Measurements from ENCODE around the gene SLC7A11.
"Not testable (repeated sequence)": the region's sequence is repeated elsewhere in the genome, so short reads cannot be mapped to it uniquely, and the experiment has no call there.

SLC7A11 gene

DNA sequence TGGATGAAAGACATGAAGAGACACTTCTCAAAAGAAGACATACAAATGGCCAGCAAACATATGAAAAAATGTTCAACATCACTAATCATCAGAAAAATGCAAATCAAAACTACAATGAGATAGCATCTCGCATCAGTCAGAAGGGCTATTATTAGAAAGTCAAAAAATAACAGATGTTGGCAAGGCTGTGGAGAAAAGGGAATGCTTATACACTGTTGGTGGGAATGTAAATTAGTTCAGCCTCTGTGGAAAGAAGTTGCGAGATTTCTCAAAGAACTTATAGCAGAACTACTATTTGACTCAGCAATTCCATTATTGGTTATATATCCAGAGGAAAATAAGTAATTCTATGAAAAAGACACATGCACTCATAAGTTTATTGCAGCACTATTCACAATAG, 31.6 kb downstream of the SLC7A11 start:
- DNase-seq (ENCODE audit: low read depth, low spot score): not testable (repeated sequence)

DNA sequence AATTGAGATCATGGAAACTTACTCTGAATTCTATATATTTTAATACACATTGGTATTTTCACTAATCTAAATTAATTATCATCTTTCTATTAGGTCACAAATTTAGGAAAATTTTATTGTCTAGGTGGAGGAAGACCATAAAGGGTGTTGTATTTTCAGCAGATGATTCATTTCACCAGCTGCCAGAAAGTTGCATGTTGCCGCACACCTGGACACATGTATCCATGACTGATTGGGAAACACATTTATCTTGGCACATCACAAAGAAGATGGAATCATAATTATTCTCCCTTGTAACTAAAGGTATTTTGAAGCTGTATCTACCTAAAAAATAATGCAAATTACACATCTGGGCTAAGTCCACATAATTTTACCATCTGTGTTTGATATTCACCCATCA, 33.1 kb downstream of the SLC7A11 start:
- DNase-seq (ENCODE audit: low read depth, low spot score): no peak

DNA sequence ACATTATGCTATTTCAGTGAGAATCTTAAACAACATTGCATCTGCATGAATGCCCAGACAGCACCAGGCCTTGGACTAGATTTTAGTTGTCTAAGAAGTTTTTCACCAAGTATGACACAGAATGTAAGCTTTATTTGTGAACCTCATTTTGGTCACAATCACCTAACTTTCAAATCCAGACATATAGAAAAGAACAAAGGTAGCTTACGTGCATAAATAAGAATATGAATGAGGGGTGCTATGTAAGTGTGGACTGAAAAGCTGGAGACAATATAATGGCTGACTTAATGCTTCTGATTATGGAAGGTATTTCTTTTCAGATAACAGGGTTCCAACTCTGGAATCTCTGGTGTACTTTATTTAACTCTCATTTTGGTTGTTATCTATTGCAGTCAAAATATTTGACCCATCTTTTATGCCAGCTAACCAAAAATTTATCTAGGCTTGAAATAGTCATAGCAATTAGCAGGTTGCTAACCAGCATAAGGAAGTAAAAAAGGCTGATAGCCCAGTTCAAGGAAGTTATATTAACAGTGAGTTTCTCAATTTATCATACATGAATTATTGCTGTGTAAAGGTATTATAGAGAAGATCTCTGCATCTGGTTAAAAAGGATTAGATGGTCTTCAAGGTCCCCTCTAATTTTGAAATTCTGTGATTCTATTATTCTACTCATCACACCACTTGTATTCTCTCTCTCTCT, 36.5 kb downstream of the SLC7A11 start:
- DNase-seq (ENCODE audit: low read depth, low spot score): no peak

DNA sequence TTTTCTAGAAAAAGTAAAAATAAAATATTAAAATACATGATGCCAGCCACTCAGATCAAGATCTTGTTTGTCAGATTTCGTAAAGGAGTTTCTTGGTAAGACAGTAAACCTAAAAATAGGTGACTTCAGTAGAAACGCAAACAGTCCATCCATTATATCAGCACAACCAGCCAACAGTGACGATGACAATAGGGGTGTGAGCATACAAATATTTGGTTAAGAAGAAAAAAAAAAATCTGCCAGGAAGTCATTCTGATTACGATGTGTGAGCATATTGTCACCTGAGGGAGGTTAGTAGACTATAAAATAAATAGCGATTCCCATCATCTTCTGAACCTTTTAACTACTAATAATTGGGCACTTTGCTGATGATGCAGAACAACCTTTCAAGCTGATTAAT, 37.6 kb downstream of the SLC7A11 start:
- DNase-seq (ENCODE audit: low read depth, low spot score): no peak

DNA sequence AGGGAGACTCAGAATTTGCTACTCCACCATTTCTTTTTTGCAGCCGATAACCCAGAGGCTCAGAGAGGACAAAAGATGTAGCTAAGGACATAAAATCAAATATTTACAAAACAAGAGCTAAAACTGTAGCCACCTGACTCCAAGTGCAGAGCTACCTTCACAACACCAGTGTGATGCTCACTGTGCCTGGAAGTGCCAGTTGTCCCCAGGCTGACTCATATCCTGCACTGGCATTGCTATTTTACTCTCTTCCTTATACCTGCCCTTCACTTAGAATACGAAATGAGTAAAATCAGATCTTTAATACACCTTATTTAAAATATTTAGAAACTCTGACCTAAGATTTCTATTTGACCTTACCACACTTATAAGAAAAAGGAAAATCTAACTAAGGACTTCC, 39.5 kb downstream of the SLC7A11 start:
- DNase-seq (ENCODE audit: low read depth, low spot score): no peak

DNA sequence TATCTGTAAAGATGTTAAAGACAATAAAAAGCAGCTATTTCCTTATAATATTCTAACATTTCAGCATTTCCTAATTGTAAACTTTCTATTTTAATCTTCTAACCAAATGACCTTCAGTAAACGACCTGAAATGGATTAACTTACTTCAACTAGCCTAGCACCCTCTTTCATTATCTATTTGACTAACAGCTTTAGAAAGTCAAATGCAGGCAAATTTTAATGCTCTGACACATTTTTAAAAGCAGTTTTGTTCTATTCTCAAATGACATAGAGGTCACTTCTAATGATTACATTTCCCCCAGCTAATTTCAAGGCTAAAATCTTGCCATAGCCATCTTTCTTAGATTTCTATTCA, 41.9 kb downstream of the SLC7A11 start:
- DNase-seq (ENCODE audit: low read depth, low spot score): no peak

DNA sequence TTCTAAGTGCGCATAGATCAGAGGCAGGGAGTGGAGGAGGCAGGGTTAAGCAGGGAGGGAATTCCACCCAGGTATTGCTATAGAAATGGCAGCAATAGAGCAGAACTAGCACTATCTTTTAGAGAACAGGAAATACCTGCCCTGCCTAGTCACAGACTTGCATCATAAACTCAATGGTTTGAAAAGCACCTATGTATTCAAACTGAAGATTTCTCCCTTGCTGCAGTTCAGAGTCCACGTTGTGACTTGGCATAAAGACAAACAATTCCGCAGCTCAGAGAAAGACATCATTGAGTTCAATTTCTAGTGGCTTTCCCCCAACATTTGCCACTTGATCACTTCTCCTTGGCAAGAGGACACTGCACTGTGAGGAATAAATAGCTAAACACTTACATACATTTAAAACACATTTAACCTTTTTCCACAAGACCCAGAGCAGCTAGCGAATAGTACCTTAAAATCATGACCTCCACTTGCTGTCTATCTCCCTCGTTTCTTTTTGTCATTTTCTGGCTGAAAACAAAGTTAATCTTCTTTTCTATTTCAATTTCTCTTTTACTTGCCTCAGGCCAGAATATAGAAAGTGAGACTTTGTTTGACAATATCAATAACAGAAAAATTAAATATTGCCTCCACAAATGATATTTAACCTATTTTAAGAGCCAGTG, 42.4 kb downstream of the SLC7A11 start:
- DNase-seq (ENCODE audit: low read depth, low spot score): peak; percentile 20

DNA sequence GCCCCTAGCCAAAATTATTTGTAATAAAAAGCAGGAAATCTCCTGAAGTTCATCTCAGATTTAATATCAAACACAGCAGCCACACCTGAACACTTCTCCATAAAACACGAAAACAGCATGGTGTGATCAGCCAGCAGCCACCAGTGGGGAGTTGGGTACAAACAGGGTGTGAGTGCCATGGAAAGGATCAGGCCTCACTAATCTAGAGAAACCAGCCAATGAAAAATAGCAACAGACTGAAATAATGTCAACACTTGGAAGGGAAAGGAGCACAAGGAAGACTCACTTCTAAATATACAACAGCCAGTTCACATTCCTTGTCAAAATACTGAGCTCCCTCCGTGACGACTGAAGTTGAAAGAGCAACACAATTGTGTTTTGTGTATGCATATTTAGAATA, 46.0 kb downstream of the SLC7A11 start:
- no peak for DNase-seq (ENCODE audit: low read depth, low spot score)

DNA sequence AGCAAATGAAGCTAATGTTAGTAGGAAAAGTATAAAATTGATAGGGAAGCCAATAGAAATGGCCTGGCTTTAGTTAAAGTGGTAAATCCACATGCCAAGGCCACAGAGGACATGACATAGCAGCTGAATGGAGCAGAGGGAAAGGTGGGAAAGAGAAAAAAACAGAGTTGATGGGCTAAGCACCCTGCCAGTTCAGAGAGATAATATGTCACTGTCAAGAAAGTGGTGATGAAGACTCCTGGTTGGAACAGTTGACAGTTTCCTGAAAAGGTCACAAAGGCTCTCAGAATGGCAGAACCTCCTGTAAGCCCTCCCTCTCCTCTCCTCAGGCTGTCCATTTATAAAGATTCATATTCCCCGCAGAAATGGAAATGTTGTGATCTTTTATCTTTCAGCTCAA, 48.2 kb downstream of the SLC7A11 start:
- no peak for DNase-seq (ENCODE audit: low read depth, low spot score)

DNA sequence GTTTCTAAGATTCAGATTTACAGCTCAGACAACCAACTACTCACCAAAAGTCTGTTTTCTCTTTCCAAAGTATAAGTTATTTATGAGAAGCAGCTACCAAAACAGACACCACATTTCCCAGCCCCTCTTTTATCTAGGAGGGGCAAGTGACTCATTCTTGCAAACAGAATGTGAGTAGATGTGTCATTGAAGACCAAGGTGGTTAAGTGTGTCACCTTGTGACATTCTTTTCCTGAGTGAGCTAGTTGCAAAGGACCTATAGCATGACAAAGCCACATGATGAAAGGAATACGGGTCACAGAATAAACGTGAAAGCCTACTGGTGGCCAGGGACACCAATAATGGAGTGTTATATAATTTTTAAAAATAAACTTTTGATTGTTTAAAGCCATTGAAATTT, 50.0 kb downstream of the SLC7A11 start:
- peak; percentile 36 for DNase-seq (ENCODE audit: low read depth, low spot score)

DNA sequence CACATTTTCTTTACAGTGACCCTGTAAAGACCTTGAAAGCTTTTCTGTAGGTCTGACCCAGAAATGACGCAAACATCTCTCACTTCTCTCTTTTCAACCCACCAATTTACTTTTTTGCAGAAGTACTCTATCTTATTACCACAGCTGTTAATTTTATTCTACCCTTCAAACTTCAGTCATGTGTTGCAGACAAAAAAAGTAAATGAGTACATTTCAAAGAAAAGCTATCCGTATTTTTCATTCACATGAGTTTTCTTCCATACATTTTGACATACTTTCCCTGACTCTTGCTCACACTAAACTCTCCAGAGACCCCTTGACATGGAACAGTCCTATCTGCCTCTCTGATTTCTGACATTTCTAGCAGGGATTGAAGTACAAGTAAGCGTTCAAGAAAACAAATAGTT, 51.7 kb downstream of the SLC7A11 start:
- no peak for DNase-seq (ENCODE audit: low read depth, low spot score)

DNA sequence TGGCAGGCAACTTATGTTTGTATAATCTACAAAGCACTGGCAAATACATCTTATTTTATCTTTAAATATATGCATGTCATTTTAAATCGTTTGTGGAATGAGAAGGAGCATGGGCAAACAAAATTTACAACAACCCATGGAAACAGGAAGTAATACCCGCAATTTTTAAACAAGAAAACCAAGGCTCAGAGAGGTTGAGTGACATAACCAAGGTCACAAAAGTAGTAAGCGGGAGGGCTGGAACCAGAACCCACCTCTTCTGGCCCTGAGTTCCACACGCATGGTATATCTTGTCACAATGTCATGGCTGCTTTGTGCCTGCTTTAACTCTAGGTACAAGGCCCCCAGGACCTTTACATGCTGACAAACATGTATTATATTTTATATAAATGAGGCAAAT, 52.9 kb downstream of the SLC7A11 start:
- no peak for DNase-seq (ENCODE audit: low read depth, low spot score)

DNA sequence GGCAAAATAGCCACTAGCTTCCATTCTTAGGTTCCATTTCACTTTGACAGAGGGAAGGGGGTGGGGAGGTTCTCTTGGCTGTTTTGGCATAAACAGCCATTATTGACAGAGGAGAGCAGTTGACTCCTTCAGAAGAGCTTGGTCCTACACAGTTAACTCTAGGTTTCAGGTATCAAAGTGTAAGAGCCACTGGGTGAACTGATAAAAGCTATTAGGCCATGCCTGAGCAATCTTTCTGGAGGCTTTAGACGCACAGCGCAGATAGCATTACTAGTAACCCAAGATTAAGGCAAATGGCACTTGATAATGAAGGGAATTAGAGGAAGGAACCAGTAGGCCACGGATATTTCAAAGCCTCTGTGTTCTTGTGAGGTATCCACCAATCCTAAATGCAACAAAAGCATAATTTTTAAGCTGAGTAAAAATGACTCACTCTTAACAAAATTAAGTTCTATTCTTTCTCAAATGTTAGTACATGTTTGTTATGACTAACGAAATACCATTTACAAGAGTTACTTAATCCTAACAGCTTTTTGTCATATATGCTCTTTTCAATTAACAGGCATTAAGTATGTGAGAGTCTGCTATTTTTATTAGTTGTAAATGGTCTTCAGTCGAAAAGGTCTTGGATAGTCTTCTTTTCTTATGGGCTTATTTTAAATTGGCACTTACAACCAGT, 53.6 kb downstream of the SLC7A11 start:
- no peak for DNase-seq (ENCODE audit: low read depth, low spot score)

DNA sequence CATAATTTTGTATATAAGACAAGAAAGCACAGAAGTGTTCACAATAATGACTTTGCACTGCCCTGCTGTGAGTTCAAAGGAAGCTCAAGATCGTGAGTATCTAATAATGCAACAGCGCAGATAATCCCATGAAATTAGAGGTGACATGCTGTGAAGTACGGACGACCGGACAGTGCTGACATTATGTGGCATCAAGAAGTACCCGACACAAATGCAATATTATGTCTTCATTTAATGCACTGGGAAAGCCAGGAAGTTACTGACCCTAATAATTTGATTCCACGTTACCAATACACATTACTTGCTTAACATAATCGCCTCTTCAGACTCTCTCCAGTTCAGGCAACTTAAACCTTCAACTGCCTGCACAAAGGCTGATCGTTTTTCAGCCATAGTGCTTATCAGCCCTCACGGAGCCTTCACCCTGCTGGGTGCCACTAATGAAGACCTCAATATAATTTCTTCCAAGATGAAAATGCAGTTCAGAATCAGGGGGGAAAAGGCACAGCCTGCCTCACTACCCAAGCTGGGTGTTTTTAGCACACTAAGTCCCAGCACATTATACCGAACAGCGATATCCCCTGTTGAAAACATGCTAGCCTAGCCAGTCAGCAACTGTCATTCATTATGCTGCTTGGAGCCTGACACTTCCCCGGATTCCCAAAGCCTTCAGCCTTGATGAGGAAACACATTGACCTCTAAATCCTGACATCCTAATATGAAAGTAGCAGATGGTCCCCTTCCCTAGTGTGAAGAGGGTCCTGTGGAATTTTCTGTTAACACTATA, 56.1 kb downstream of the SLC7A11 start:
- DNase-seq (ENCODE audit: low read depth, low spot score): no peak

DNA sequence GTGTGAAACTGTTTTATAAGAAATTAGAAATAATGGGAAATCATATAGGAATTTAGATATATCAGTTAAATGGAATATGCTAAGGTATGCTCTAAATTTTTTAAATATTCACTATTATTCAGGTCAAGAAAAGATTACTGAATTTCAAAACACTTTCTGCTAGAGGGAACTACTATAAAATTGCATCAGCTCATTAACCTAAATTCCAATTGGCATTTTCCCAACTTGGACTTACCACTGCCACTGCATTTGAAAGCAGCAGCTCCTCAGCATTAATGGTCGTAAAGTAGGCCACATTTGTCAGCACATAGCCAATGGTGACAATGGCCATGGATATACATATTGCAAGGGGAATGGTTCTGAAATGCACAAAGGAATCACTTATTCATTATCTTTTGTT, 57.3 kb downstream of the SLC7A11 start:
- DNase-seq (ENCODE audit: low read depth, low spot score): no peak

DNA sequence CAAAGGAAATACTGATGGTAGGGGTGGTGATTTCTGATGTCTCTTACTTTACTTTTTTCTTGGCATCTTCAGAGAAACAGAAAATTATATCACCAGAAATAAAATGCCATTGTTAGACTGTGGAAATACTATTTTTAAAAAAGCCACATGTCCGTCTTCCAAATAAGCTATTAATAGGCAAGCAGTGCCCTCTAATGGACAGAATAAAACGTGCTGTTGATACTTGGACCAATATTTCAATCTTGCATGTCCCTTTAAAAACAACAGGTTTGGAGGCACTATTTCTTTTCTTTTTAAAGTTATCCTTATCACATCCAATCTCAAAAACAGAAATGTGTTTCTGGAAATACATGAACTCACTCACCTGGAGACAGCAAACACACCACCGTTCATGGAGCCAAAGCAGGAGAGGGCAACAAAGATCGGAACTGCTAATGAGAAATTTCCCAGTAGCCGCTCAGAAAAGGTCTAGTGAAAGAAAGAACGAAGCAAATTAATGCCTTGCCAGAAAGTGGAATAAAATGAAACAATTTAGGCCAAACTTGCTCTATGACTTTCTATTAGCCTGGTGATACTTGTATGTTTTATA, 59.2 kb downstream of the SLC7A11 start:
- DNase-seq (ENCODE audit: low read depth, low spot score): peak; percentile 75

DNA sequence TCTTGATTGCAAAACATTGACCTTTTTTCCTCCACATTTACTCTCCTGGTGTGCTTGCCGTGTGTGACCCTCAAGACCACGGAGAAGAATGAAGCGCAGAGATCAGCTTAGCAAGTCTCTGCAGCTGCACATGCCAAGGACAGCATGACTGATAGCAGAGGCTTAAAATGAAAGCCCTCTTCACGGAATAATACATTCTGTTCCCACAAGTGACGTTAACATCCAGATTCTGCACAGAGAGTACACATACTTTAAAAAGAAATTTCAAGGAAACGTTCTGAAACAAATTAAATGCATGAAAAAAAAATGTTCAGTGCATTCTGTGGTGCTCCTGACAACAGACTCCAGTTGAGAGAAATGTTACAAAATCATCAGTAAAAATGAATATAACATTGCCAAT, 60.9 kb downstream of the SLC7A11 start:
- no peak for DNase-seq (ENCODE audit: low read depth, low spot score)

DNA sequence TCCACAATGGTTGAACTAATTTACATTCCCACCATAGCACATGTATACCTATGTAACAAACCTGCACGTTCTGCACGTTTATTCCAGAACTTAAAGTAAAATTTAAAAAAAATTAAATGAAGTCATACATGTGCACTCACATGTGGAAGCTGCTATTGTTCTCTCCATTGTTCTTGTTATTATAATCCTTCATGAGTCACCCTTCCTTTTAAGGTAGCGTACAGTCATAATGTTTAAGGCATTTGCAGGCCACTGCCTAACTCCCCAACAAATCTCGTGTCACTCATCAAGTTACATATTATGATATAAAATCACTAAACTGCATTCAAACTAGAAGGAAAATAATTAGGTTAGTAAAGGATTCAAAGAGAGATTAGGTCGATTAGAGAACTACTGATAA, 63.6 kb downstream of the SLC7A11 start:
- peak; percentile 19 for DNase-seq (ENCODE audit: low read depth, low spot score)

DNA sequence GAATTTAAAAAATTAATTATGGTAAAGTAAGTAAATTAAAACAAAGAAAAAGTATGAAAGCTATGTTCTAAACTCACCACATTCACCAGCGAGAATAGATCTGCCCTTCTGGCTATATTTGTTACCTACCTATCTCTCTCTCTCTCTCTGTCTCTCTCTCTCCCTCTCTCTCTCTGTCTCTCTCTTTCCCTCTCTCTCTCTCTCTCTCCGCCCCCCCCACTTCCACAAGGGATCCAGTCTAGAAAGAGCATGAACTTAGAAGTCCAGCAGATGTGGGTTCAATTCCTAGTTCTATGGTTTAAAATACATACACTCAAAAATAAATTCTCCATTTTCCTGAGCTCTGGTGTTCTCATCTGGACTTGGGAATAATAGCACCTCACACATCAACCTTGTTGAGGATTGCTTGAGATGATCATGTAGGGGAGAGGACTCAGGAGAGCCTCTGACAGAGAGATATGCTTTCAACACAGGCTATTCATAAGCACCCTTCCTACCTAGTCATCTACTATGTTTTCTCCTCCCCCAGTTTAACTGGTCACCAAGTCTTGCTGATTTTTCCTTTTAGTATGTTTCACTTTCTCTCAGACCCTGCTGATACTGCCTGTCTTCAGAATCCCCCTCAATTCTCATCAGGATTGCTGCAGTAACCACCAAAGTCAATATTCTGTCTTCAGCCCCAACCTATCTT, 64.7 kb downstream of the SLC7A11 start:
- no peak for DNase-seq (ENCODE audit: low read depth, low spot score)

DNA sequence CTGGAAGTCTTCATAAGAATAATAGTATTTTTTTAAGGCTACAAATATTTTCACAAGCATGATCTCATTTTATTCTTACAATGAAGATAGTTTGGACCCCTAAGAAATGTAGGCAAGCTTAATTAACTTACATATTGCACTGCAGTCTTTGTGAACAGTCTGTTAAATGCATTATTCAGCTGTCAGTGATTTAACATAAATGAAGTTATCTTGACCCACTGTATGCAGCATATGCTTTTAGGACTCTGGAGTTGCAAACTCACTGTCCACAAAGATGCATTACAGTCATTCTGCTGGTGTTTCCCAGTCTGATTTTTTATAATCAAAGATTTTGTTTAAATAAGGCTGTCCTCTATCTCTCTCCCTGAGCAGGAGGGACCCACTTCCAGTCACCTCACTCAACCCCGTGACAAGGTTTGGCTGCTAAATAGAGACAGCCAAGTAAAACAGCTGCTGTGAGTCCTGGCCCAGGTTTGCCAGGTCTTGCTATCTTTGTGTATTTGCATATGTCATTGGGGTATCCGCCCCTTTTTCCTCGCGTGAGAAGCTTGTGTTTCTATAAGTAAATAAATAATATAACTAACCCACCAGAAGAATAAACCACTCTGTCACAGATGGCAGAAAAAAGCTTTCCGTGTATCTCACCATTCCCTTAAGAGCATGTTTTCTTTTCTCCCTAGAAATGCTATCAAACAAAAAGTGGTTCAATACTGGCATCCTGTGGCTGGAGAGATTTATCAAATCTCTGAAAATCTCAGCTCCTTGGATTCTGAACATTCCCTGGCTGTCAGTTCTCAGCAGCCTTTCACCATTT, 67.0 kb downstream of the SLC7A11 start:
- DNase-seq (ENCODE audit: low read depth, low spot score): peak; percentile 55

Data from astrocyte of the hippocampus (primary cell).